Liver (tissue), 9 donors: Measurements from ENCODE around the gene PLB1. TPM values are rescaled to one million over a fixed set of nuclear protein-coding genes. Genes with fewer than 3 reads are reported as not detected.

Experiments used
- DNase-seq: peaks from one replicate; pipeline ENCODE4 v3.0.0-alpha.2; 2017; ENCODE audit warnings: low spot score
- H3K27ac ChIP-seq, 2 donors: one replicate each; pipeline ENCODE4 v1.7.0; 2013; ENCODE audit warnings: inconsistent platforms in 2 of 2, low read length in 2 of 2, control low read depth in 1 of 2, low read depth in 1 of 2, mild to moderate bottlenecking in 1 of 2
- H3K27me3 ChIP-seq, 4 donors: one replicate each; pipeline versions ENCODE4 v1.6.1 to v1.7.0; 2013; ENCODE audit warnings: low read length in 3 of 4, inconsistent platforms in 1 of 4, mild to moderate bottlenecking in 1 of 4, moderate library complexity in 1 of 4; ENCODE audit not compliant: control insufficient read depth in 4 of 4, insufficient read depth in 4 of 4
- H3K36me3 ChIP-seq, 4 donors: one replicate each; pipeline versions ENCODE4 v1.6.1 to v1.7.0; 2013; ENCODE audit warnings: low read length in 3 of 4, mild to moderate bottlenecking in 3 of 4, low read depth in 1 of 4, moderate library complexity in 1 of 4; ENCODE audit not compliant: control insufficient read depth in 4 of 4, insufficient read depth in 3 of 4
- H3K4me1 ChIP-seq, 4 donors: one replicate each; pipeline versions ENCODE4 v1.6.1 to v1.7.0; 2013; ENCODE audit warnings: low read length in 3 of 4, mild to moderate bottlenecking in 3 of 4, moderate library complexity in 1 of 4; ENCODE audit not compliant: control insufficient read depth in 4 of 4, insufficient read depth in 4 of 4
- H3K4me3 ChIP-seq, 3 donors: one replicate each; pipeline versions ENCODE4 v1.6.1 to v1.7.0; 2013; ENCODE audit warnings: low read length in 3 of 3, control low read depth in 1 of 3, low read depth in 1 of 3, mild to moderate bottlenecking in 1 of 3
- H3K9ac ChIP-seq, 2 donors: one replicate each; pipeline ENCODE4 v1.7.0; 2013; ENCODE audit warnings: low read length in 2 of 2, mild to moderate bottlenecking in 2 of 2, moderate library complexity in 2 of 2, control low read depth in 1 of 2, low read depth in 1 of 2
- H3K9me3 ChIP-seq, 4 donors: one replicate each; pipeline versions ENCODE4 v1.6.1 to v1.7.0; 2013; ENCODE audit warnings: low read length in 3 of 4; ENCODE audit not compliant: control insufficient read depth in 4 of 4
- ATF3 ChIP-seq: IDR thresholded peaks from 2 replicates; pipeline ENCODE4 v1.6.1; 2016; ENCODE audit warnings: antibody characterized with exemption
- CTCF ChIP-seq: fragments of 150-350 bp; IDR thresholded peaks from 2 replicates; pipeline ENCODE4 v1.5.1; 2017; ENCODE audit warnings: improper control_type of control experiment, low read depth, low read length; ENCODE audit not compliant: missing input control
- EGR1 ChIP-seq, 2 donors: IDR thresholded peaks; 2 replicates each; pipeline ENCODE4 v1.6.1; 2016 to 2018; ENCODE audit warnings: antibody characterized with exemption in 2 of 2, low read depth in 2 of 2
- FOXA1 ChIP-seq: IDR thresholded peaks from 2 replicates; pipeline ENCODE4 v1.6.1; 2016; ENCODE audit warnings: antibody characterized with exemption
- FOXA2 ChIP-seq: IDR thresholded peaks from 2 replicates; pipeline ENCODE4 v1.6.1; 2016; ENCODE audit warnings: antibody characterized with exemption
- GABPA ChIP-seq, 2 donors: IDR thresholded peaks in 1 of 2; conservative IDR thresholded peaks in 1 of 2; 2 replicates each; pipeline ENCODE4 v1.6.1; 2016; ENCODE audit warnings: antibody characterized with exemption in 2 of 2, mild to moderate bottlenecking in 1 of 2, moderate library complexity in 1 of 2
- HNF4A ChIP-seq, 2 donors: conservative IDR thresholded peaks; 2 replicates each; pipeline ENCODE4 v1.6.1; 2016; ENCODE audit warnings: antibody characterized with exemption in 2 of 2, mild to moderate bottlenecking in 2 of 2
- JUND ChIP-seq, 2 donors: IDR thresholded peaks; 2 replicates each; pipeline ENCODE4 v1.6.1; 2016; ENCODE audit warnings: antibody characterized with exemption in 2 of 2
- NR2F2 ChIP-seq: IDR thresholded peaks from 2 replicates; pipeline ENCODE4 v1.6.1; 2016; ENCODE audit warnings: antibody characterized with exemption
- RAD21 ChIP-seq, 2 donors: IDR thresholded peaks; 2 replicates each; pipeline ENCODE4 v1.6.1; 2016; ENCODE audit warnings: antibody characterized with exemption in 2 of 2, mild to moderate bottlenecking in 2 of 2
- RXRA ChIP-seq, 2 donors: IDR thresholded peaks; 2 replicates each; pipeline ENCODE4 v1.6.1; 2017 to 2018; ENCODE audit warnings: antibody characterized with exemption in 2 of 2, mild to moderate bottlenecking in 1 of 2
- SP1 ChIP-seq: IDR thresholded peaks from 2 replicates; pipeline ENCODE4 v1.6.1; 2018; ENCODE audit warnings: antibody characterized with exemption, mild to moderate bottlenecking
- TAF1 ChIP-seq: conservative IDR thresholded peaks from 2 replicates; pipeline ENCODE4 v1.6.1; 2016; ENCODE audit warnings: antibody characterized with exemption, mild to moderate bottlenecking
- YY1 ChIP-seq: IDR thresholded peaks from 2 replicates; pipeline ENCODE4 v1.6.1; 2016; ENCODE audit warnings: antibody characterized with exemption, mild to moderate bottlenecking
- WGBS: extraction: QIAGEN DNeasy Blood & Tissue Kit; methylation state at CpG from one replicate; pipeline ENCODE4 v1.1.7; 2013; 5-methylcytosine and 5-hydroxymethylcytosine counted together
- polyA plus RNA-seq, 2 donors: library from polyadenylated mRNA; stranded (reverse) in 1 of 2; unstranded in 1 of 2; fragments of 200-250 nt in 1 of 2; fragments of >200 nt in 1 of 2; fragmentation: Nextera tagmentation in 1 of 2; extraction: Ambion mirVana in 1 of 2; gene quantifications; one replicate each; pipeline versions ENCODE4 v1.2.1 to v1.2.3, GENCODE V29; 2013 to 2015
- total RNA-seq, 2 donors: library from RNA; depleted of rRNA; stranded (reverse); fragments of >200 nt; gene quantifications; one replicate each; pipeline ENCODE4 v1.2.3, GENCODE V29; 2014
- TF ChIP-seq, protein P1 (sequence below): IDR thresholded peaks from 2 replicates; pipeline ENCODE4 v1.6.1; 2016; ENCODE audit warnings: antibody characterized with exemption
- TF ChIP-seq, protein P2 (sequence below): IDR thresholded peaks from 2 replicates; pipeline ENCODE4 v1.6.1; 2016; ENCODE audit warnings: antibody characterized with exemption
- TF ChIP-seq, protein P3 (sequence below): IDR thresholded peaks from 2 replicates; pipeline ENCODE4 v1.6.1; 2016; ENCODE audit warnings: antibody characterized with exemption, mild to moderate bottlenecking
- donor health status: healthy.
- donor health status: healthy.
- donor health status: healthy.
- donor health status: healthy.
- donor health status: healthy.

PLB1 gene
- total and polyA plus RNA-seq, 4 donors = 0.58 to 4.5 (median 1.6) TPM

GRCh38 chr2:28457237-28457636, 38.6 kb upstream of the PLB1 start:
- TF ChIP-seq RAD21 (IDR thresholded peaks at IDR 0.05) (no peak), EGR1 (IDR thresholded peaks at IDR 0.05; ENCODE audit: low read depth in 2 of 2) (no peak), YY1 (no peak), TAF1 (no peak), GABPA (IDR thresholded peaks at IDR 0.05 in 1 of 2, conservative IDR thresholded peaks at IDR 0.05 in 1 of 2) (no peak), NR2F2 (no peak), SP1 (no peak), ATF3 (no peak), HNF4A (conservative IDR thresholded peaks at IDR 0.05) (no peak), RXRA (IDR thresholded peaks at IDR 0.05) (no peak), CTCF (no peak), JUND (IDR thresholded peaks at IDR 0.05) (no peak)
- TF ChIP-seq, protein P1, sequence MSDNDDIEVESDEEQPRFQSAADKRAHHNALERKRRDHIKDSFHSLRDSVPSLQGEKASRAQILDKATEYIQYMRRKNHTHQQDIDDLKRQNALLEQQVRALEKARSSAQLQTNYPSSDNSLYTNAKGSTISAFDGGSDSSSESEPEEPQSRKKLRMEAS = no peak
- TF ChIP-seq, protein P2, sequence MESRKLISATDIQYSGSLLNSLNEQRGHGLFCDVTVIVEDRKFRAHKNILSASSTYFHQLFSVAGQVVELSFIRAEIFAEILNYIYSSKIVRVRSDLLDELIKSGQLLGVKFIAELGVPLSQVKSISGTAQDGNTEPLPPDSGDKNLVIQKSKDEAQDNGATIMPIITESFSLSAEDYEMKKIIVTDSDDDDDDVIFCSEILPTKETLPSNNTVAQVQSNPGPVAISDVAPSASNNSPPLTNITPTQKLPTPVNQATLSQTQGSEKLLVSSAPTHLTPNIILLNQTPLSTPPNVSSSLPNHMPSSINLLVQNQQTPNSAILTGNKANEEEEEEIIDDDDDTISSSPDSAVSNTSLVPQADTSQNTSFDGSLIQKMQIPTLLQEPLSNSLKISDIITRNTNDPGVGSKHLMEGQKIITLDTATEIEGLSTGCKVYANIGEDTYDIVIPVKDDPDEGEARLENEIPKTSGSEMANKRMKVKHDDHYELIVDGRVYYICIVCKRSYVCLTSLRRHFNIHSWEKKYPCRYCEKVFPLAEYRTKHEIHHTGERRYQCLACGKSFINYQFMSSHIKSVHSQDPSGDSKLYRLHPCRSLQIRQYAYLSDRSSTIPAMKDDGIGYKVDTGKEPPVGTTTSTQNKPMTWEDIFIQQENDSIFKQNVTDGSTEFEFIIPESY = no peak

GRCh38 chr2:28461056-28461455, 34.8 kb upstream of the PLB1 start:
- H3K9me3 ChIP-seq = peaks cover 0 to 5% (median 0%) of the 10 kb centered on the region in 4 donors
- no peak for TF ChIP-seq CTCF
- TF ChIP-seq ATF3 = no peak
- no peak for TF ChIP-seq HNF4A (conservative IDR thresholded peaks at IDR 0.05)
- no peak for TF ChIP-seq GABPA (IDR thresholded peaks at IDR 0.05 in 1 of 2, conservative IDR thresholded peaks at IDR 0.05 in 1 of 2)
- TF ChIP-seq TAF1 = no peak
- no peak for TF ChIP-seq SP1
- TF ChIP-seq, protein P2 = no peak
- TF ChIP-seq, protein P3, sequence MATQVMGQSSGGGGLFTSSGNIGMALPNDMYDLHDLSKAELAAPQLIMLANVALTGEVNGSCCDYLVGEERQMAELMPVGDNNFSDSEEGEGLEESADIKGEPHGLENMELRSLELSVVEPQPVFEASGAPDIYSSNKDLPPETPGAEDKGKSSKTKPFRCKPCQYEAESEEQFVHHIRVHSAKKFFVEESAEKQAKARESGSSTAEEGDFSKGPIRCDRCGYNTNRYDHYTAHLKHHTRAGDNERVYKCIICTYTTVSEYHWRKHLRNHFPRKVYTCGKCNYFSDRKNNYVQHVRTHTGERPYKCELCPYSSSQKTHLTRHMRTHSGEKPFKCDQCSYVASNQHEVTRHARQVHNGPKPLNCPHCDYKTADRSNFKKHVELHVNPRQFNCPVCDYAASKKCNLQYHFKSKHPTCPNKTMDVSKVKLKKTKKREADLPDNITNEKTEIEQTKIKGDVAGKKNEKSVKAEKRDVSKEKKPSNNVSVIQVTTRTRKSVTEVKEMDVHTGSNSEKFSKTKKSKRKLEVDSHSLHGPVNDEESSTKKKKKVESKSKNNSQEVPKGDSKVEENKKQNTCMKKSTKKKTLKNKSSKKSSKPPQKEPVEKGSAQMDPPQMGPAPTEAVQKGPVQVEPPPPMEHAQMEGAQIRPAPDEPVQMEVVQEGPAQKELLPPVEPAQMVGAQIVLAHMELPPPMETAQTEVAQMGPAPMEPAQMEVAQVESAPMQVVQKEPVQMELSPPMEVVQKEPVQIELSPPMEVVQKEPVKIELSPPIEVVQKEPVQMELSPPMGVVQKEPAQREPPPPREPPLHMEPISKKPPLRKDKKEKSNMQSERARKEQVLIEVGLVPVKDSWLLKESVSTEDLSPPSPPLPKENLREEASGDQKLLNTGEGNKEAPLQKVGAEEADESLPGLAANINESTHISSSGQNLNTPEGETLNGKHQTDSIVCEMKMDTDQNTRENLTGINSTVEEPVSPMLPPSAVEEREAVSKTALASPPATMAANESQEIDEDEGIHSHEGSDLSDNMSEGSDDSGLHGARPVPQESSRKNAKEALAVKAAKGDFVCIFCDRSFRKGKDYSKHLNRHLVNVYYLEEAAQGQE = no peak
- TF ChIP-seq FOXA1 = no peak
- no peak for TF ChIP-seq RAD21 (IDR thresholded peaks at IDR 0.05)
- no peak for TF ChIP-seq JUND (IDR thresholded peaks at IDR 0.05)
- TF ChIP-seq, protein P1 = no peak
- no peak for TF ChIP-seq FOXA2
- no peak for TF ChIP-seq EGR1 (IDR thresholded peaks at IDR 0.05; ENCODE audit: low read depth in 2 of 2)
- no peaks in the 10 kb centered on the region for H3K4me1 ChIP-seq
- no peak overlapping the region for H3K4me3 ChIP-seq
- no peaks in the 10 kb centered on the region for H3K27me3 ChIP-seq
- DNase-seq = no peak
- no peak overlapping the region for H3K27ac ChIP-seq
- no peaks in the 10 kb centered on the region for H3K36me3 ChIP-seq
- no peak overlapping the region for H3K9ac ChIP-seq
- WGBS = 53% methylated on average over 2 of the region's 2 CpGs

More at GRCh38 chr2:28457237-28457636, 38.6 kb upstream of the PLB1 start:
- Histone ChIP-seq H3K9me3 (peaks cover 0 to 5% (median 0%) of the 10 kb centered on the region in 4 donors), H3K4me1 (no peaks in the 10 kb centered on the region), H3K9ac (no peak overlapping the region), H3K4me3 (no peak overlapping the region), H3K36me3 (no peaks in the 10 kb centered on the region), H3K27ac (no peak overlapping the region), H3K27me3 (no peaks in the 10 kb centered on the region)
- no peak for DNase-seq
- 89% methylated on average over 10 of the region's 10 CpGs for WGBS
